GM21723 (cell line): ENCODE measurements around the gene SOWAHA.

Source experiments
- ATAC-seq: cut with Tn5 transposase; IDR thresholded peaks from one replicate; pipeline ENCODE4 v1.9.1; 2021; ENCODE audit warnings: mild to moderate bottlenecking, moderate library complexity; ENCODE audit not compliant: unreplicated experiment

The SOWAHA gene

GRCh38 chr5:132825033-132825833, 12.1 kb downstream of the SOWAHA start:
- no peak for ATAC-seq

- no peak for ATAC-seq
These were observed 12.8 kb downstream of the SOWAHA start for GRCh38 chr5:132825834-132826391.

GRCh38 chr5:132826424-132827082, 13.5 kb downstream of the SOWAHA start:
- ATAC-seq: no peak

GRCh38 chr5:132827943-132828673, 15.0 kb downstream of the SOWAHA start:
- ATAC-seq: no peak

GRCh38 chr5:132828846-132829494, 15.9 kb downstream of the SOWAHA start:
- ATAC-seq: no peak

GRCh38 chr5:132829742-132830435, 16.8 kb downstream of the SOWAHA start:
- peak; percentile 86 for ATAC-seq

GRCh38 chr5:132830436-132831094, 17.5 kb downstream of the SOWAHA start, which contains the start of gene SHROOM1:
Gene SHROOM1, minus strand, starts transcription at chr5:132830647. Its CDS starts 4,507 bp downstream, at chr5:132826140.
- ATAC-seq: peak; percentile 68

GRCh38 chr5:132831095-132831860, 18.2 kb downstream of the SOWAHA start:
- no peak for ATAC-seq

GRCh38 chr5:132832612-132833011, 19.5 kb downstream of the SOWAHA start:
- ATAC-seq: no peak

- no peak for ATAC-seq
These were observed 21.0 kb downstream of the SOWAHA start for GRCh38 chr5:132834057-132834456.

- no peak for ATAC-seq
These were observed 23.8 kb downstream of the SOWAHA start for GRCh38 chr5:132836852-132837251.

- no peak for ATAC-seq
These were observed 24.8 kb downstream of the SOWAHA start for GRCh38 chr5:132837868-132838267.

- ATAC-seq: no peak
These were observed 25.6 kb downstream of the SOWAHA start for GRCh38 chr5:132838516-132839282.

GRCh38 chr5:132839426-132840301, 26.6 kb downstream of the SOWAHA start:
- ATAC-seq: no peak

- no peak for ATAC-seq
These were observed 27.2 kb downstream of the SOWAHA start for GRCh38 chr5:132840313-132840712.

GRCh38 chr5:132840896-132841295, 27.8 kb downstream of the SOWAHA start:
- ATAC-seq: no peak

GRCh38 chr5:132841305-132841704, 28.2 kb downstream of the SOWAHA start:
- no peak for ATAC-seq
